Activated CD8-positive, alpha-beta memory T cell treated with anti-CD3 and anti-CD28 coated beads for 48 hours (primary cell): ENCODE data around the gene ABCB8.

Experiments used
- DNase-seq, 3 experiments: peaks; one replicate each; pipeline ENCODE4 v3.0.0-alpha.2; 2020; ENCODE audit warnings: low read depth in 2 of 3, low spot score in 2 of 3

The ABCB8 gene

GRCh38 chr7:151070574-151070960, 42.3 kb downstream of the ABCB8 start:
- DNase-seq, result no peak

GRCh38 chr7:151071032-151071866, 43.0 kb downstream of the ABCB8 start:
- no peak for DNase-seq

GRCh38 chr7:151073990-151074389, 45.7 kb downstream of the ABCB8 start:
- no peak for DNase-seq

GRCh38 chr7:151074817-151075661, 46.8 kb downstream of the ABCB8 start:
- DNase-seq, result no peak

GRCh38 chr7:151075662-151075971, 47.4 kb downstream of the ABCB8 start:
- no peak for DNase-seq

GRCh38 chr7:151075978-151076426, 47.8 kb downstream of the ABCB8 start:
- DNase-seq, result no peak

- DNase-seq, result no peak
Observed at GRCh38 chr7:151076863-151077704, 48.8 kb downstream of the ABCB8 start.

GRCh38 chr7:151077705-151078232, 49.5 kb downstream of the ABCB8 start:
- DNase-seq, result no peak

GRCh38 chr7:151078233-151079040, 50.2 kb downstream of the ABCB8 start:
- no peak for DNase-seq

- DNase-seq, result no peak
Observed at GRCh38 chr7:151079199-151079910, 51.1 kb downstream of the ABCB8 start.

GRCh38 chr7:151080067-151080521, 51.8 kb downstream of the ABCB8 start:
- DNase-seq, result no peak

- DNase-seq, result peak; percentile 57 to 75 (median 63)
Observed at GRCh38 chr7:151080522-151081169, 52.4 kb downstream of the ABCB8 start, which contains the start of gene FASTK. FASTK (minus strand) TSS chr7:151080809; CDS start chr7:151080766, 43 bp downstream.

GRCh38 chr7:151081170-151082101, 53.2 kb downstream of the ABCB8 start:
- no peak for DNase-seq

- DNase-seq, result no peak
Observed at GRCh38 chr7:151082141-151083070, 54.2 kb downstream of the ABCB8 start.

GRCh38 chr7:151083071-151083823, 55.0 kb downstream of the ABCB8 start, which contains the start of gene TMUB1:
TMUB1 (minus strand) TSS chr7:151083493; CDS start chr7:151082563, 930 bp downstream.
- DNase-seq, result peak; percentile 66 to 72 (median 67)

GRCh38 chr7:151083824-151084160, 55.5 kb downstream of the ABCB8 start:
- no peak for DNase-seq
